Measurements from ENCODE around the gene UPK2.
A peak's percentile ranks its signal among the peaks of the same experiment; 100 is the strongest.
"Not testable (repeated sequence)": the region's sequence is repeated elsewhere in the genome, so short reads cannot be mapped to it uniquely, and the experiment has no call there.

Gene UPK2

GRCh38 chr11:118938491-118939403, 17.4 kb upstream of the UPK2 start:
- DNase-seq (ENCODE audit: low spot score): no peak

GRCh38 chr11:118939404-118939915, 16.6 kb upstream of the UPK2 start:
- DNase-seq (ENCODE audit: low spot score): no peak

- no peak for DNase-seq (ENCODE audit: low spot score)
Observed at GRCh38 chr11:118939953-118940598, 16.0 kb upstream of the UPK2 start.

- DNase-seq (ENCODE audit: low spot score): no peak
Observed at GRCh38 chr11:118947091-118947490, 9.0 kb upstream of the UPK2 start.

- DNase-seq (ENCODE audit: low spot score): no peak
Observed at GRCh38 chr11:118948000-118948399, 8.1 kb upstream of the UPK2 start.

- DNase-seq (ENCODE audit: low spot score): peak; percentile 47
Observed at GRCh38 chr11:118953265-118953664, 2.8 kb upstream of the UPK2 start.

GRCh38 chr11:118953976-118954375, 2.1 kb upstream of the UPK2 start:
- DNase-seq (ENCODE audit: low spot score): not testable (repeated sequence)

GRCh38 chr11:118956847-118957469, 860 bp downstream of the UPK2 start:
- no peak for DNase-seq (ENCODE audit: low spot score)

- no peak for DNase-seq (ENCODE audit: low spot score)
Observed at GRCh38 chr11:118957549-118957948, 1.5 kb downstream of the UPK2 start.

- no peak for DNase-seq (ENCODE audit: low spot score)
Observed at GRCh38 chr11:118957968-118958367, 1.9 kb downstream of the UPK2 start.

- no peak for DNase-seq (ENCODE audit: low spot score)
Observed at GRCh38 chr11:118958577-118958976, 2.5 kb downstream of the UPK2 start.

- DNase-seq (ENCODE audit: low spot score): no peak
Observed at GRCh38 chr11:118961189-118961588, 5.1 kb downstream of the UPK2 start.

GRCh38 chr11:118961591-118961990, 5.5 kb downstream of the UPK2 start:
- no peak for DNase-seq (ENCODE audit: low spot score)

- not testable (repeated sequence) for DNase-seq (ENCODE audit: low spot score)
Observed at GRCh38 chr11:118969508-118969907, 13.4 kb downstream of the UPK2 start.

GRCh38 chr11:118971646-118972045, 15.5 kb downstream of the UPK2 start, which contains the start of gene FOXR1:
Gene FOXR1 (plus strand): TSS chr11:118971761. CDS start chr11:118971932, 171 bp downstream.
- DNase-seq (ENCODE audit: low spot score): no peak

- DNase-seq (ENCODE audit: low spot score): no peak
Observed at GRCh38 chr11:118973985-118974384, 17.9 kb downstream of the UPK2 start.

- DNase-seq (ENCODE audit: low spot score): no peak
Observed at GRCh38 chr11:118975771-118976709, 19.9 kb downstream of the UPK2 start.

GRCh38 chr11:118979434-118979833, 23.3 kb downstream of the UPK2 start:
- peak; percentile 23 for DNase-seq (ENCODE audit: low spot score)

- no peak for DNase-seq (ENCODE audit: low spot score)
Observed at GRCh38 chr11:118980191-118980881, 24.2 kb downstream of the UPK2 start.

- not testable (repeated sequence) for DNase-seq (ENCODE audit: low spot score)
Observed at GRCh38 chr11:118984337-118984736, 28.2 kb downstream of the UPK2 start.

GRCh38 chr11:118984825-118985224, 28.7 kb downstream of the UPK2 start:
- DNase-seq (ENCODE audit: low spot score): no peak

Measured in NAMALWA (cell line).